Activated CD4-positive, alpha-beta T cell treated with anti-CD3 and anti-CD28 coated beads for 4 hours (primary cell): ENCODE data around the gene MVB12B.

Source experiments
- DNase-seq, 2 donors: peaks; one replicate each; pipeline ENCODE4 v3.0.0-alpha.2; 2020

The MVB12B gene

GRCh38 chr9:126478216-126478981, 151.8 kb downstream of the MVB12B start:
- no peak for DNase-seq

GRCh38 chr9:126479515-126479914, 152.9 kb downstream of the MVB12B start:
- DNase-seq = no peak

DNA sequence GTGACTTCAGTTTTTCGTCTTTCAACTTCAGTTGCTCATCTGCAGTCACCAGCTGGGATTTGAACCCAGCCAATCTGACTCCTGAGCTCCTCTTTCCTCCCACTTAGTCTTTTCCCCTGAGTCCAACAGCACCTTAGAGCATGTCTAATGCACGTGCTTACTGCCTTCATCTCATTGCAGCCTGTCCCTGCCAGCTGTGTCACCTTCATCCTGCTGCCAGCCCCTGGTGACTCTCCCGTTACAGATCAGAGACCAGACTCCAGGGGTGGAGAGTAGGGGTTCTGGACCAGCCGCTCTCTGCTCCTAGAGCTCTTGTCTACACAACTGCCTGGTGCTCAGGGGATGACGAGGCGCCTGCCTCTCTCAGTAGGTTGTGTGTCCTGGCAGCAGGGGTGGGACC, 154.2 kb downstream of the MVB12B start:
- DNase-seq = no peak

- DNase-seq = no peak
Observed at GRCh38 chr9:126481862-126482261, 155.2 kb downstream of the MVB12B start.

DNA sequence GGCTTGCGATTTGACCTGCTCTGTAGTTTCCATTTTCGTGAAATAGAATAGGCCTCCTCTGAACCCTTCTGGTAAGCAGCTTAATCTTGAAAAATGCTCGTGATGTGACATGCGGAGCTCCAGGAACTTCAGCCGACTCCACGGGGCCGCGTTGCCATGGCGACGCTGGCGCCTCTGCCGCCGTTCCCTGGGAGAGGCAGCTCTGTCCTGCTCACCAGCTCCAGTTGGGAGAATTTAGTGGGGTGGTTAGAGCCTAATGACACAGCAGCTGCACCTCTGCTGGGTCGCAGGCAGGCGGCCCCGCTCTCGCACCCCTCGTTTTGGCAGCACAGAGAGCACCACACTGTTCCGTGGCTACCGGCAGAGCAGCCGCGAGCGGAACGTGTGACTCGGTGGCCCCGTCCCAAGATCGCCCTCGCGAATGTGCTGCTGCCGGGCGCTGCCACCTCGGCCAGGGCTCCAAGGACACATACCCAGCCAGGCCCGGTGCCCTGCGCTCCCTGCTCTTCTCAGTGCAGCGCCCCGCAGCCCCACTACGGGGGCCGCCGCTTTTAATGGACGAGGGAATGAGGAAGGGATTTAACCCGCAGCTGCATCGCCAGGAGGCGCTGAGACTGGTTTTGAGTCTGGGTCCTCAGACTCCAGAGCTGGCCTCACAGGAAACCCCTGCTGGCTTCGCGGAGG, 155.9 kb downstream of the MVB12B start:
- no peak for DNase-seq

- no peak for DNase-seq
Observed at GRCh38 chr9:126483468-126484073, 156.9 kb downstream of the MVB12B start.

DNA sequence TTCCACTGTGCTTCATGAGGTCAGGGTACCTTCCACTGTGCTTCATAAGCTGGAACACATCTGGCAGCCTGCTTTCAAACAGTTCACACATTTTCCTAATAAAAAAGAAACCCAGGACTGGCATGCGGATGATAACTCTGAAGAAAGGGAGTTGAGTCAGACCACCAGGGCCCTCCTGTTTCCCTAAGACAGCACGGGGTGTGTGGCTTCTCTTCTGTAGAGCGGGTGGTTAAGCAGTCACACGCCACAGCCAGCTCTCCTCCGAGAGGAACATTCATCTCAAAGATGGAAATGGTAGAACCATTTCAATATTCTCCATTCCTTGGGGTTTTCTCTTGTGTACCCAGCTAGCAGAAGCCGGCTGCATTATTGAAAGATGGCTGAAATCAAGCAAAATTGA, 159.0 kb downstream of the MVB12B start:
- DNase-seq = no peak

DNA sequence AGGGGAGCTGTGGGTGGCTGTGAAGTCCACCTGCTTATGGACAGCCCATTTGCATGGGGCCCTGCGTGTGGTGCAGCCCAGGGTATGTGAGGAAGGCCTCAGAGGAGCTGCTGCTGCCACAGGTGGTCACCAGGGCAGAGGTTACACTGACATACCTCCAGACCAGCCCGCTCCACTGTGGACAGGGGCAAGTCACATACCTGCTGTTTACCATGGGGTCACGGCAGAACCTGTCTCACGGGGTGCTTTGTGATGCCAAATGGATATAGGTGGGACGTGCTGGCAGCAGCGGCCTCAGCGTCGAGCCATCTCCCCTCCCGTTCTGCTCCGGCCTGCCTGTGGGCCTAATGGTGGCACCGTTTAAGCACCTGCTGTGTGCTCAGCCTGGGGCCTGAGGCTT, 159.6 kb downstream of the MVB12B start:
- DNase-seq = no peak

DNA sequence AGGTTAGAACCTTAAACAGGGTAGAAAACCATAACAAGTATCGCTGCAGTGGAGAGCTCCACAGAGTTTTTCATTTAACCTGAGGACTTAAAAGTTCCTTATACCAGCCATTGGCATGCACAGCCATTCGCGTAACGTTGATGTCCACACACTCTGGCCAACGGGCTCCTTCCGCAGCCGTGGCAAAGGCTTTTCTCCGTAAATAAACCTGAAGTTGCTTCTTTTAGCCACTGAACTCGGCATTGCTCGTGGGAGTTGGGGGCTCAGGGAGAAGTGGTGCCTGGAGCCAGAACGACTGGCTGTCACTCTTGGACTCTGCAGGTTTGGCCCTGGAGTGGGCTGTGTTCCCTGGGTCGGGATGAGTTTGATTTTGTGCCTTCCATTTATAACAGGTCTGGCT, 161.2 kb downstream of the MVB12B start:
- no peak for DNase-seq

- no peak for DNase-seq
Observed at GRCh38 chr9:126488310-126488709, 161.7 kb downstream of the MVB12B start.

- no peak for DNase-seq
Observed at GRCh38 chr9:126488881-126489404, 162.3 kb downstream of the MVB12B start.

GRCh38 chr9:126489581-126490213, 163.1 kb downstream of the MVB12B start:
- DNase-seq = no peak

DNA sequence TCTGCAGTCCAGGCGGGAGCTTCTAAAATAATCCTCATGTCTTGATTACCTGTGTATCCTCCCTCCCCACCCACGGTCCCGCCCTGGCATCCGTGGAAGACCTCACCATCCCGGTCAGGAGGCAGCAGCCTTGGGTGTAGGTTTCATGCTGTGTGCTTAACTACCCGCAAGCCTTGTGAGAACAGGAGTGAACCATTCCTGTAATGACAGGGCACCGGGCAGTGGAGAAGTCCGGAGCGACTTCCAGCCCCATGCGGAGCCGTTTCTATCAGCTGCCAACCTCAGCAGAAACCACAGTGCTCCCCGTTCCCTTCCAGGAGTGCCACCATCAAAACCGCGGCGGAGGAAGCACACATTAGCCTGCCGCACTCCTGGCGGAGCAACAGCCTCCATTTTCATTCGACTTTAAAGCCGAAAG, 163.6 kb downstream of the MVB12B start:
- no peak for DNase-seq

DNA sequence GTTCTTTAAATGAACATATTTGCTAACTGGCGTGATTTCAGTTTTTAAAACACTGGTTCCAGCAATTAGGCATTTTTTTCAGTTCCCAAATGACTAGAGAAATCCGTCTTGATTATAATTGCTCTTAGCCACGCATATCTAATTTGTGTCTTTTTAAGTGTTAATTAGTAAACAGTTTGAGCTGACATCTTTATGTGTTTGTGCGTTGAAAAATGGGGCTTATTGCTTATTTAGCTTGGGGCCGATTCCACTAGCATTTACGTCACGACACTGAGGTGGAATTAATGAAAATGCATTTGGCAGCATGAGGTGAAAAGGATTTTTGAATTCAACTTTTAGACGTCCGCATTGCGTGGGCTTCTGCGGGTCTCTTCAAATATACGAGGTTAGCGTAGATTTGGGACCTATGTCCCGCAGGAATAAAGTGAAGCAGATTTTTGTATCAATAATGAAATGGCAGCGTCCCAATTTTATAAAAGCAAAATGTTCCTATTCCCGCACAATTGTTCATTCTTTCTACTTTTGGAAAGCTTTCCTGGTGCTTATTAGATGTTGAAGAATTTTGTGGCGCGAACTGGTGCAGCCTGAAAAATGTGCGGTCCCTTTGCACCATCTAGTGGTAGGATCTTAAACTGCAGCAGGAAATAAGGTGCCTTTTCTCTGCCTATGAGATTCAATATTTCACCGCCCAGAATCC, 164.4 kb downstream of the MVB12B start:
- DNase-seq = peak; percentile 33 to 68

GRCh38 chr9:126491568-126491879, 164.9 kb downstream of the MVB12B start:
- DNase-seq = no peak

- no peak for DNase-seq
Observed at GRCh38 chr9:126491949-126492348, 165.3 kb downstream of the MVB12B start.

GRCh38 chr9:126494264-126494663, 167.6 kb downstream of the MVB12B start:
- DNase-seq = no peak

DNA sequence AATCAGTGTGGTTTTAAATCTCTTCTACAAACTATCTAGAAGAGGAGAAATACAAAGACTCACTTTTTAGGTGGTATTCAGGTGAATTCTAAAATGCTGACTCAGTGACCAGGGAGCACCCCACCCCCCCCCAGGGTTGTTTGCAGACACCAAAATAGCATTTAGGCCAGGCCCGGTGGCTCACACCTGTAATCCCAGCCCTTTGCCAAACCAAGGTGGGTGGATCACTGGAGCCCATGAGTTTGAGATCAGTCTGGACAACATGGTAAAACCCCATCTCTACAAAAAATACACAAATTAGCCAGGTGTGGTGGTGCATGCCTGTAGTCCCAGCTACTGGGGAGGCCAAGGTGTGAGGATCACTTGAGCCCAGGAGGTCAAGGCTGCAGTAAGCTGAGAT, 168.1 kb downstream of the MVB12B start:
- no peak for DNase-seq

DNA sequence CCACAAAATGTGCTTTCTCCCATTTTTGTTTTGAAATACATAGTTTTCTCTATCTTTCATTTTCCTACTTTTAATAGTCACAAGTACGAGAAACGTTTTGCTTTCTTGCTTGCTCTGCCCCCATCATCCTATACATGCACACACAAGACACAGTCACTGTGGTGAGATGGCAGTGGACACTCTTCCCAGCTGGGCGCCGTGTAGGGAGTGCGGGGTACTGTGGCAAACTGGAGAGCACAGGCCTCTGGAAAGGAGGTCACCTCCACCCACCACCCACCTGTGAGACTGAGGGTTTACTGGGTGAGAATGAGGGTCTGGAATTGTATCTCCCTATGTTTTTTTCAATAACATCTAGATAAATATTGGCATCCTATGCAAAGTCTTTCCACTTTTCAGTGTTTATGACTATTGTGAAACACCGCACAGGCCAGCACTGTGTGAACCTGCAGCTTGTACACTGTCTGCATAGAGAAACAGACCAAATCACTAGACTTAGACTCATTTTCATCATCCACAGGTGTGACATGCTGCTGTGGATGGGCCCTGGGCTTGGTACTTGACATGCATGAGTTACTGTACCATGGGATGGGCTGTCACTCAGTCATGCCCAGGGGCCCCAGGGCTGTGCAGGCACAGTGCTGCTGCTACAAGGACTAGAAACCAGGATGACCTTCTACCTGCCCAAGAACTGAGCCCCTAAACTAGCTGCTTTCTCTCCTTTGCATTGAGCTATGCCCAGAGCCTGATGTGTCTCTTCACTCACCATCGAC, 169.0 kb downstream of the MVB12B start:
- no peak for DNase-seq

DNA sequence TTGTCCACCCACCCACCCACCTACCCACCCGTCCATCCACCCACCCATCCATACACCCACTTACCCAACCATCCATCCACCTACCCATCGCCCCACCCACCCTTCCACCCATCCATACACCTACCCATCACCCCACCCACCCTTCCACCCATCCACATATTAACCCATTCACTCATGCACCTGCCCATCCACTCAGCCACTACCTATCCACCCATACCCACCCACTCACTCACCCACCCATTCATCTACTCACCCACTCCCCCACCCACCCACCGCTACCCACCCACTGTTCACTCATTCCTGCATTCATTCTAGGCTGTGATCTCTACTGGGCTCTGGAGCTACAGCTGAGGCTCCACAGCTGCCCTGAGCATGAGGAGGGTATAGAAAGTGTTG, 169.6 kb downstream of the MVB12B start:
- DNase-seq = no peak

GRCh38 chr9:126496781-126497659, 170.4 kb downstream of the MVB12B start:
- DNase-seq = no peak
